NCI-H2227 treated with DMSO at 0.1 percent for 48 hours (cell line): ENCODE measurements around the gene C1orf116.

Source experiments
- DNase-seq: peaks from one replicate; lab custom pipeline; 2025; lab: John Stamatoyannopoulos, UW

Gene C1orf116

GRCh38 chr1:206987873-206988272 lies 44.7 kb downstream of the C1orf116 start:
- DNase-seq, result no peak

DNA sequence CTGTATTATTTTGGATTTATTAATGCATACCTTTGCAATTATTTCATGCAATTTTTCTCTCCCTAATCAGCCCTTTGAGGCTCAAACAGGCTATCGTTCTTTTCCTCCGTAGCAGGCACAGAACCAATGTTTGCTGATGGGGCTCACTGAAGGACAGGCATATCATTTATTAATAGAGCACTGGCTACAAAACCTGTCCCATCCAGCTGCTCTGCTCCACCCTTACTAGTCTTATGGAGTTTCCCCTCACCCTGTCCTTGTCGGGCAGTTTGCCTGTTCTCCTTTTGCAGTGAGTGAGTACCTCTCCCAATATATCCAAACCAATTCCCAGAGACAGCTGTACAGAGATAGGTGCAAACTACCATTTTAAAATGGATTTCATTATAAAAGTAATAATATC lies 45.7 kb downstream of the C1orf116 start:
- no peak for DNase-seq

DNA sequence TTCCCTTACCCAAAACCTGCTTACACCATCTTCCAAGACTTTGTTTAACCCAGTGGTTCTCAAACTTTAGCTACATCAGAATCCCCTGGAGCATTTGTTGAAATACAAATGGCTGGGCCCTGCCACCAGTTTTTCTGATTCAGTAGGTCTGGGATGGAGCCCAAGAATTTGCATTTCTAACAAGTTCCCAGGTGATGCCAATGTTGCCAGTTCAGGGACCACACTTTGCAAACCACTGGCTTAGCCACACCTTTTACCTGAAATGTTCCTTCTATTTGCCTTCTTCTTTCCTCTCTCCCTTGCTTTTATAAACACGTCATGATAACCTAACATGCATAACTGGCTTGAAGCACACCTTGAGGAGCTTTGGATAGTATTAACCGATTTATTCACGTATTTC lies 46.2 kb downstream of the C1orf116 start:
- no peak for DNase-seq

DNA sequence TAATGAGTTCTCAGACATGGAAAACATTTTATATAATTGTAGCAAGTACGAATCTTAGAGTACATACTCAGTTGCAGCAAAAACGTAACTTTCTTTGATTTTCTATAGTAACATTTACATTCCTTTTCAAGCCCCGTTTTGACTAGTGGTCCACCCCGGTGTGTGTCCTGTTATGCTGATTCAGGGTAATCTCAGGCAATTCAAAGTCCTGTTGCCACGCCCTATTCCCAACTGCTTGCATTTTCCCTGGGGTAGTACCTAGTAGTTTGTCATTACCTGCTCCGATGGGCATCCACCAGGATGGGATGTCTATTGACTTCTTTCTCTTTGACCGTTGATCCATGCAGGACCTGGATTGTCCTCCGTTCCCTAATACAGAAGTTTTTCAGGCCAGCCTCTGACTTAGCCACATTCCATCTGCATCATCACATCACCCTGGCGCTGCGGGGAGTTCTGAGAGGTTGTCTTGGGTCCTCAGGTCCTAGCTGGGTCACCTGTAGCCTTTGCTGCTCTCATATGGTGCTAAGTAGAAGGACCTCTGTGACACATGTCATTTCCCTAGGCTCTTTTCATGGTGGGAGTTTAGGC lies 47.3 kb downstream of the C1orf116 start:
- no peak for DNase-seq

GRCh38 chr1:206982216-206982615 lies 50.3 kb downstream of the C1orf116 start:
- DNase-seq, result no peak

DNA sequence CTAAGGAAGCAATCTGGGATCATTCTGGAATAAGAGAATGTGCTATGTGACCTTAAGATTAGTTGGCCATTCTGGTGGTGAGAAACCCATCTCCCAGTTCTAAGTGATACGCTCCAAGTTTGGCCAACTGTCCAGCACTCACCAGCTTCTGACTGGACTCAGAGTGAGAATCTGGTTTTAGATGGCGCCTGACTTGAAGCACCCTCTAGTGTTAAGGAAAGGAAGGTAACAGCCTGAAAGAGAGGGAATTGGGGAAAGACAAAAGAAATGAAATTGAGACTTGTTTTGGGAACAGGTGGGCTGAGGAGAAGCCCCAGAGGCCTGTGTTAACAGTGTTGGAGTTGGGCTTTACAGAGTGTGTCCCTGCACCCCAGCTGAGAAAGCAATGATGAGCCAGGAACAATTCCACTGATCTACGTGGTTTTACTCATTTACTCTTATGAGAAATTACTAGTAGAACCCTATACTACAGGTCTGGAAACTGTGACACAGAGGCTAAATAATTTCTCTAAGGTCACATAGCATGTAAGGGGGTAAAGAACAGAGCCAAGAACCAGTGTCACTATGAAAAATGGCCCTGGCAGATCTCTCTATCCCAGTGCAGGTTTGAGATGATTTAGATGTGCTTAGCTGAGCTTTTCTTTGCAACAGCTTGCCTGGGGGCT lies 53.0 kb downstream of the C1orf116 start:
- no peak for DNase-seq

- no peak for DNase-seq
Observed at GRCh38 chr1:206978259-206978658, 54.3 kb downstream of the C1orf116 start.

- DNase-seq, result no peak
Observed at GRCh38 chr1:206975306-206975705, 57.2 kb downstream of the C1orf116 start.

GRCh38 chr1:206974140-206974539 lies 58.4 kb downstream of the C1orf116 start:
- no peak for DNase-seq

DNA sequence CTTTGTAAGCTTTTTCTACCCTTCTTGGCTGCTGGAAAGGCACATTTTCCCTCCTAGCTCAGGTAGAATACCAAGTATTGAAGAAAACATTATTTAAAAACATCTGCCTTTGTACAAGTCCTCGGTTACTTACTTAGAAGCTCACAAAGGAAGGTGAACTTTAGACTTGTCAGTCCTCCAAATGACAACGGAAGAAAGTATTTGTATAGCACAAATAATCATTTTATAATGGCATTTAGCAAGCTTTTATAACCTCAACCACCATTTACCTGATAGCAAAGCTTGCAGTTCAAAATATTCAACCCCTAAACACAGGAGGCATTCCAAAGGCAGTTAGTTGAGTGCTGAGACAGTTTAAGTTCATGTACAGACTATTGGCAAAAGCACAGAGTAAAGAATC lies 59.8 kb downstream of the C1orf116 start:
- no peak for DNase-seq

DNA sequence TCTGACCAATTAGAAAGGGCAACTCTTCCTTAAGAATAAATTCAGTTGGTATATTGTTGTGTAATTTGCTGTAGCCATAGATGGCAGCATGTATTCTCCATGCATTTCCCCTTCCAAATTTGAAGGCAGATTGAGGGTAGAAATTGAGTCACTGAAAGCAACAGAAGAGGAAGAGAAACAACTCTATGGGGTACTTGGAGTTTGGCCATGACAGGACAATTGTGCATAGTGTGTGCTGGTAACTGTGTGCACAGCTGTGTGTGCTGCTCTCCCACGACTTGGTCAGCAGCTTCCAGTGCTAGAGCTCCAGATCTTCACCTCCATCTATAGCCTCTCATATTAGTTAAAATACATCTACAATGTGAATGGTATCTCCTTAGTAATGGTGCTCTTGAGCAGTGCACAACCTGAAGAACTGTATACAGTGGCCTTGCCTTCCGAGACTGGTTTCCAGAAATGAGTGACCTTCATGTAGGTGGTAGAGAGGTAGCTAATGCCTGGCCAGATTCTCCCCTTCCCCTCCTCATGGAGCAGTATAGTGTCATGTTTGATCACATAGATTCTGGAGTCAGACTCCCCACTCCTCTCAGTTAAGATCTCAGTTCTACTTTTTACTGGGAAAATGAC lies 61.4 kb downstream of the C1orf116 start:
- DNase-seq, result no peak

DNA sequence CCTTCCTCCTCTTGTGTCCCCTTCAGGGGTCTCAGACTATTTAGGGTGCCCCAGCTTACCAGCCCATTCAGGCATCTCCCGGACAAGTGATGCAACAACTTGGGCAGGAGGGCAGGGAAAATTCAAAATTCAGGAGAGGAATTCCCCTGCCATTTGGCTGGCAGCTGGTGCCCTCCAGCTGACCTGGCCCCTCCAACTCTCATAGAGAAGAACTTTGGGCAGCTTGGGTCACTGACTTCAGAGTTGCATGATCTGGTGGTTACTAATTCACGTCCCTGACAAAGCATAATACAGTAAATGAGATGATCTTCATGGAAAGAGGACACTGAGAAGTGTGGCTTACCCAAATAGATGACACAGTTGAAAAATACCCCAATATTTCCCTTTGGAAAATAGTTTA lies 62.1 kb downstream of the C1orf116 start, which contains the start of gene FCAMR:
FCAMR (minus strand) TSS at position 15 of the 400 bp plus-strand sequence. CDS start 335 bp downstream, outside the sequence.
- no peak for DNase-seq

DNA sequence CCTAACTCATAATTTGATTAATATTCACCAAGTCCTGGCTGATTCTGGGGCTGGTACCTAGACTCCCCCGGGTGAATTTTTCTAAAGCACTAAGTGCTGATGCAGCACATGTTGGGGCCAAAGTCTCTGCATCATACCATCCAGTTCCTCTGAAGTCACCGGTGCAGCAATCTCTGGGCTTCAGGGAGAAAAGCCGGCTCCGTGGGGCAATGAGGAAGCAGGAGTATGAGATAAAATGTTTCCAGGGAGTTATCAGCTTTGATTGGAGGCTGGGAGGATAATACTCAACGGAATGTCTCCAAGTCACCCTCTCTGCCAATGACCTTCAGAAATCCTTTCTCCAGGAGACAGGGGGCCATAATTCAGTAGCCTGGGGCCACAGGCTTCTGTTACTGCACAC lies 63.5 kb downstream of the C1orf116 start:
- no peak for DNase-seq
